IMR-90 (cell line): ENCODE data around the gene NR1D1. TPM values are rescaled to one million over a fixed set of nuclear protein-coding genes. Genes with fewer than 3 reads are reported as not detected.

Experiments
- ATAC-seq: fragments of 200-7000 bp; cut with Tn5 transposase; 2 replicates; pipeline ENCODE4 v1.9.1; 2020; ENCODE audit warnings: low read depth, mild to moderate bottlenecking, moderate library complexity
- BruUV-seq: library from RNA; stranded (reverse); fragments of 400-500 nt; replicated peaks from 2 replicates; lab custom pipeline; 2021; lab: Mats Ljungman, UMichigan
- CTCF ChIA-PET: fragments of 300-600 bp; formaldehyde crosslinking; extraction: SDS; loops from one replicate; lab custom pipeline; 2021; ENCODE audit warnings: antibody characterized with exemption; lab: Yijun Ruan, JAX
- POLR2A ChIA-PET: fragments of 300-600 bp; sonication (Branson Sonifier 250); formaldehyde crosslinking; loops from one replicate; lab custom pipeline; 2022; ENCODE audit warnings: antibody characterized with exemption; ENCODE audit not compliant: unreplicated experiment; lab: Charles Lee
- DNase-seq: peaks from one replicate; pipeline ENCODE4 v3.0.0; 2013
- H2AFZ ChIP-seq: replicated peaks from 2 replicates; pipeline ENCODE3; 2013; ENCODE audit warnings: low read length, mild to moderate bottlenecking; ENCODE audit not compliant: poor library complexity
- H2AK5ac ChIP-seq: 2 replicates; pipeline ENCODE4 v1.6.1; 2013; ENCODE audit warnings: low read depth, low read length, inconsistent platforms
- H2AK9ac ChIP-seq: replicated peaks from 2 replicates; pipeline ENCODE3; 2013; ENCODE audit warnings: mild to moderate bottlenecking, low read depth, low read length, moderate library complexity; ENCODE audit not compliant: poor library complexity
- H2BK120ac ChIP-seq: 2 replicates; pipeline ENCODE4 v1.6.1; 2013; ENCODE audit warnings: low read depth, low read length, inconsistent platforms
- H2BK15ac ChIP-seq: 3 replicates; pipeline ENCODE4 v1.6.1; 2013; ENCODE audit warnings: low read depth, low read length, inconsistent platforms
- H2BK20ac ChIP-seq: 2 replicates; pipeline ENCODE4 v1.6.1; 2013; ENCODE audit warnings: low read depth, mild to moderate bottlenecking, inconsistent platforms, low read length, moderate library complexity
- H2BK5ac ChIP-seq: 2 replicates; pipeline ENCODE4 v1.6.1; 2013; ENCODE audit warnings: mild to moderate bottlenecking, low read depth, low read length, inconsistent platforms; ENCODE audit not compliant: poor library complexity, severe bottlenecking
- H3K14ac ChIP-seq: replicated peaks from 2 replicates; pipeline ENCODE4 v1.6.1; 2013; ENCODE audit warnings: low read depth, low read length, inconsistent platforms
- H3K18ac ChIP-seq: 2 replicates; pipeline ENCODE4 v1.6.1; 2013; ENCODE audit warnings: low read depth, low read length, control low read depth
- H3K23ac ChIP-seq: 2 replicates; pipeline ENCODE4 v1.6.1; 2013; ENCODE audit warnings: low read depth, low read length, inconsistent platforms
- H3K27ac ChIP-seq: 2 replicates; pipeline ENCODE4 v1.5.1; 2013; ENCODE audit warnings: mild to moderate bottlenecking, control low read depth, low read length; ENCODE audit not compliant: insufficient read depth
- H3K27me3 ChIP-seq: 2 replicates; pipeline ENCODE4 v1.6.1; 2013; ENCODE audit warnings: low read length; ENCODE audit not compliant: control insufficient read depth, insufficient read depth
- H3K36me3 ChIP-seq: 2 replicates; pipeline ENCODE4 v1.6.1; 2013; ENCODE audit warnings: low read length, mixed read lengths; ENCODE audit not compliant: control insufficient read depth, insufficient read depth
- H3K4ac ChIP-seq: 2 replicates; pipeline ENCODE4 v1.6.1; 2013; ENCODE audit warnings: low read depth, low read length, inconsistent platforms
- H3K4me1 ChIP-seq: 2 replicates; pipeline ENCODE4 v1.6.1; 2013; ENCODE audit warnings: low read length, mixed read lengths; ENCODE audit not compliant: control insufficient read depth, insufficient read depth
- H3K4me2 ChIP-seq: 2 replicates; pipeline ENCODE4 v1.6.1; 2013; ENCODE audit warnings: low read depth, mild to moderate bottlenecking, control low read depth, low read length, moderate library complexity
- H3K4me3 ChIP-seq: 2 replicates; pipeline ENCODE4 v1.5.1; 2013; ENCODE audit warnings: low read depth, mild to moderate bottlenecking, control low read depth, low read length, moderate library complexity; ENCODE audit not compliant: insufficient read depth
- H3K56ac ChIP-seq: 2 replicates; pipeline ENCODE4 v1.6.1; 2013; ENCODE audit warnings: low read length, inconsistent platforms; ENCODE audit not compliant: insufficient read depth; ENCODE audit errors: extremely low read depth
- H3K79me1 ChIP-seq, 2 experiments: 2 replicates each; pipeline ENCODE4 v1.6.1; 2013; ENCODE audit warnings: low read length in 2 of 2, inconsistent platforms in 1 of 2, low read depth in 1 of 2
- H3K9ac ChIP-seq: 2 replicates; pipeline ENCODE4 v1.6.1; 2013; ENCODE audit warnings: low read depth, low read length, control low read depth
- H3K9me1 ChIP-seq: 2 replicates; pipeline ENCODE4 v1.6.1; 2013; ENCODE audit warnings: low read length, inconsistent platforms; ENCODE audit not compliant: insufficient read depth
- H3K9me3 ChIP-seq: 2 replicates; pipeline ENCODE4 v1.6.1; 2013; ENCODE audit warnings: low read length; ENCODE audit not compliant: control insufficient read depth, insufficient read depth
- H4K20me1 ChIP-seq: 2 replicates; pipeline ENCODE4 v1.6.1; 2013; ENCODE audit warnings: low read length, inconsistent platforms; ENCODE audit not compliant: insufficient read depth
- H4K5ac ChIP-seq: 2 replicates; pipeline ENCODE4 v1.6.1; 2013; ENCODE audit warnings: mild to moderate bottlenecking, low read depth, low read length, control low read depth
- H4K8ac ChIP-seq, 2 experiments: 2 replicates each; pipeline ENCODE4 v1.6.1; 2013; ENCODE audit warnings: low read depth in 2 of 2, low read length in 2 of 2, control low read depth in 1 of 2, inconsistent platforms in 1 of 2
- H4K91ac ChIP-seq: 2 replicates; pipeline ENCODE4 v1.6.1; 2013; ENCODE audit warnings: low read depth, low read length, inconsistent platforms; ENCODE audit not compliant: insufficient read depth
- RAD21 ChIP-seq: IDR thresholded peaks from 2 replicates; pipeline ENCODE4 v1.6.1; 2012; ENCODE audit warnings: low read length, improper control_type of control experiment
- WGBS, 2 experiments: methylation state at CpG; one replicate each; pipeline versions ENCODE4 v1.1.5 to v1.1.7; 2013; ENCODE audit warnings: missing lambda C conversion rate in 2 of 2; ENCODE audit not compliant: insufficient read length in 1 of 2; ENCODE audit errors: extremely low coverage in 2 of 2; 5-methylcytosine and 5-hydroxymethylcytosine counted together
- dilution Hi-C: fragments of 300-500 bp; cut with HindIII; formaldehyde crosslinking; loops from one replicate; pipeline ENCODE4 v1.14.3; 2018; ENCODE audit warnings: low sequenced_read_pairs; ENCODE audit not compliant: unreplicated experiment
- in situ Hi-C: fragments of 300-500 bp; cut with MboI; formaldehyde crosslinking; loops from 3 replicates; pipeline ENCODE4 v1.14.3; 2019; ENCODE audit warnings: low sequenced_read_pairs, inconsistent platforms, mixed read lengths
- intact Hi-C: fragments of 100-400 bp; cut with micrococcal nuclease; formaldehyde crosslinking; loops from 2 replicates; pipeline ENCODE4 v1.10.0; 2022
- polyA plus RNA-seq, 3 experiments: library from polyadenylated mRNA; depleted of rRNA; stranded (reverse); fragments of >200 nt; gene quantifications; 2 replicates each; pipeline ENCODE4 v1.2.3, GENCODE V29; 2012; ENCODE audit warnings: low replicate concordance in 1 of 3
- total RNA-seq: library from RNA; depleted of rRNA; stranded (reverse); fragments of >200 nt; gene quantifications from 2 replicates; pipeline ENCODE4 v1.2.3, GENCODE V29; 2012
- TF ChIP-seq, protein P1 (sequence below): conservative IDR thresholded peaks from 2 replicates; pipeline ENCODE4 v1.5.1; 2012; ENCODE audit warnings: mild to moderate bottlenecking, low read depth, low read length, improper control_type of control experiment

Gene NR1D1
- total and polyA plus RNA-seq, 2 of the 4 experiments (the other 2 are of a cell fraction) = 0.36 to 7.2 TPM

- Histone ChIP-seq H2BK120ac (peak overlapping the region; percentile 62), H3K4ac (peak overlapping the region; percentile 59), H4K20me1 (no peaks in the 10 kb centered on the region), H2BK15ac (peak overlapping the region; percentile 62; the same call in 1 of the 3 replicates), H4K8ac (peak overlapping the region; percentile 44 to 57; a peak in 2 of 4 replicates), H3K56ac (no peak overlapping the region), H2BK5ac (peak overlapping the region; percentile 13), H3K4me3 (no peak overlapping the region), H3K27ac (peak overlapping the region; percentile 32; the same call in 1 of the 2 replicates), H3K4me2 (no peak overlapping the region), H2AK9ac (no peak overlapping the region), H3K36me3 (no peaks in the 10 kb centered on the region), H2BK20ac (peak overlapping the region; percentile 67; the same call in 1 of the 2 replicates), H2AK5ac (peak overlapping the region; percentile 79; the same call in 1 of the 2 replicates), H3K9ac (no peak overlapping the region), H3K4me1 (peaks cover 53% of the 10 kb centered on the region), H4K5ac (peak overlapping the region; percentile 57; the same call in 1 of the 2 replicates), H2AFZ (no peak overlapping the region), H3K18ac (peak overlapping the region; percentile 34; the same call in 1 of the 2 replicates), H3K79me1 (peaks cover 0 to 38% of the 10 kb centered on the region in 2 experiments; a peak in 2 of 4 replicates), H3K27me3 (no peaks in the 10 kb centered on the region), H3K23ac (no peak overlapping the region), H3K9me3 (no peaks in the 10 kb centered on the region), H4K91ac (peak overlapping the region; percentile 13), H3K9me1 (peaks cover 32% of the 10 kb centered on the region), H3K14ac (peak overlapping the region; percentile 30; the same call in 1 of the 2 replicates)
- BruUV-seq = no TSS peak
- in situ Hi-C loops (no loop called here), intact Hi-C loops (no loop called here), dilution Hi-C loops (no loop called here)
- WGBS, 2 experiments = 93% methylated on average over 2 of the region's 9 CpGs; no CpG with 5 or more reads in 1 of the 2 experiments
- ATAC-seq = no peak
- POLR2A ChIA-PET = interaction anchor here (1.0 kb wide), 1 partner anchor 9 kb away, joined by 3 read pairs; the partner anchor contains the start of gene NR1D1
- DNase-seq = no peak
- TF ChIP-seq, protein P1, sequence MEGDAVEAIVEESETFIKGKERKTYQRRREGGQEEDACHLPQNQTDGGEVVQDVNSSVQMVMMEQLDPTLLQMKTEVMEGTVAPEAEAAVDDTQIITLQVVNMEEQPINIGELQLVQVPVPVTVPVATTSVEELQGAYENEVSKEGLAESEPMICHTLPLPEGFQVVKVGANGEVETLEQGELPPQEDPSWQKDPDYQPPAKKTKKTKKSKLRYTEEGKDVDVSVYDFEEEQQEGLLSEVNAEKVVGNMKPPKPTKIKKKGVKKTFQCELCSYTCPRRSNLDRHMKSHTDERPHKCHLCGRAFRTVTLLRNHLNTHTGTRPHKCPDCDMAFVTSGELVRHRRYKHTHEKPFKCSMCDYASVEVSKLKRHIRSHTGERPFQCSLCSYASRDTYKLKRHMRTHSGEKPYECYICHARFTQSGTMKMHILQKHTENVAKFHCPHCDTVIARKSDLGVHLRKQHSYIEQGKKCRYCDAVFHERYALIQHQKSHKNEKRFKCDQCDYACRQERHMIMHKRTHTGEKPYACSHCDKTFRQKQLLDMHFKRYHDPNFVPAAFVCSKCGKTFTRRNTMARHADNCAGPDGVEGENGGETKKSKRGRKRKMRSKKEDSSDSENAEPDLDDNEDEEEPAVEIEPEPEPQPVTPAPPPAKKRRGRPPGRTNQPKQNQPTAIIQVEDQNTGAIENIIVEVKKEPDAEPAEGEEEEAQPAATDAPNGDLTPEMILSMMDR = 0 out of 2 replicates have a peak, but pooled peaks have one; percentile 19
- TF ChIP-seq RAD21 = no peak
- CTCF ChIA-PET = interaction anchor here (0.6 to 2.1 kb wide), 2 partner anchors 55 to 70 kb away, joined by 4 to 5 read pairs; no protein-coding TSS in a partner anchor
Measured at GRCh38 chr17:40108970-40109824, 8.8 kb upstream of the NR1D1 start.
